HepG2 (cell line): ENCODE results near the gene DDTL. TPM values are rescaled to one million over a fixed set of nuclear protein-coding genes. Genes with fewer than 3 reads are reported as not detected.

ENCODE experiments used
- AGO2 ChIP-seq: fragments of 200-400 bp; formaldehyde crosslinking; optimal IDR thresholded peaks from 2 replicates; pipeline ENCODE3; 2017; ENCODE audit warnings: mild to moderate bottlenecking, low read depth, low read length, moderate library complexity
- HNRNPL ChIP-seq: fragments of 200-400 bp; formaldehyde crosslinking; IDR thresholded peaks from 2 replicates; pipeline ENCODE4 v1.6.1; 2017; ENCODE audit warnings: mild to moderate bottlenecking, low read depth, low read length
- JUNB ChIP-seq: sonication (generic); formaldehyde crosslinking; IDR thresholded peaks from 2 replicates; pipeline ENCODE4 v1.8.0; 2022; ENCODE audit warnings: missing genetic modification reagents, mild to moderate bottlenecking, borderline replicate concordance
- KLF13 ChIP-seq: sonication (generic); formaldehyde crosslinking; IDR thresholded peaks from 2 replicates; pipeline ENCODE4 v1.4.0; 2020; ENCODE audit warnings: mild to moderate bottlenecking, missing genetic modification reagents
- NFIB ChIP-seq: sonication (generic); formaldehyde crosslinking; IDR thresholded peaks from 2 replicates; pipeline ENCODE4 v1.9.0; 2021; ENCODE audit warnings: missing genetic modification reagents, mild to moderate bottlenecking, borderline replicate concordance
- PHF5A ChIP-seq: IDR thresholded peaks from one replicate; pipeline ENCODE4 v1.6.1; 2018; ENCODE audit warnings: low read depth, missing genetic modification reagents; ENCODE audit not compliant: unreplicated experiment
- SALL2 ChIP-seq: sonication (generic); formaldehyde crosslinking; IDR thresholded peaks from 2 replicates; pipeline ENCODE4 v1.8.1; 2023; ENCODE audit warnings: mild to moderate bottlenecking, missing genetic modification reagents, inconsistent platforms
- SRY ChIP-seq: sonication (generic); formaldehyde crosslinking; IDR thresholded peaks from 2 replicates; pipeline ENCODE4 v1.8.0; 2022; ENCODE audit warnings: mild to moderate bottlenecking, missing genetic modification reagents
- ZNF224 ChIP-seq: sonication (generic); formaldehyde crosslinking; IDR thresholded peaks from 2 replicates; pipeline ENCODE4 v1.5.0; 2020; ENCODE audit warnings: mild to moderate bottlenecking, missing genetic modification reagents
- ZNF235 ChIP-seq: sonication (generic); formaldehyde crosslinking; IDR thresholded peaks from 2 replicates; pipeline ENCODE4 v1.8.1; 2023; ENCODE audit warnings: mild to moderate bottlenecking, missing genetic modification reagents, borderline replicate concordance
- ZNF329 ChIP-seq: sonication (generic); formaldehyde crosslinking; IDR thresholded peaks from 2 replicates; pipeline ENCODE4 v1.9.0; 2021; ENCODE audit warnings: low read depth, mild to moderate bottlenecking, missing genetic modification reagents
- ZNF460 ChIP-seq: sonication (generic); formaldehyde crosslinking; IDR thresholded peaks from 2 replicates; pipeline ENCODE4 v1.5.1; 2020; ENCODE audit warnings: missing genetic modification reagents, mild to moderate bottlenecking, borderline replicate concordance
- ZNF609 ChIP-seq: sonication (generic); formaldehyde crosslinking; IDR thresholded peaks from 2 replicates; pipeline ENCODE4 v1.4.0; 2020; ENCODE audit warnings: mild to moderate bottlenecking, missing genetic modification reagents, borderline replicate concordance
- polyA plus RNA-seq, 8 experiments: library from polyadenylated mRNA; depleted of rRNA in 3 of 8; stranded (reverse) in 7 of 8; unstranded in 1 of 8; fragments of >200 nt; fragmentation: Illumina TruSeq in 4 of 8; extraction: Trizol in 4 of 8; gene quantifications; 2 replicates each; pipeline versions ENCODE4 v1.2.1 to v1.2.3, GENCODE V29; 2011 to 2016; ENCODE audit warnings: low read depth in 4 of 8, missing spikeins in 1 of 8, mixed read lengths in 1 of 8; ENCODE audit not compliant: insufficient read depth in 1 of 8
- total RNA-seq, 5 experiments: library from RNA; depleted of rRNA; stranded (reverse); fragments of >200 nt; fragmentation: Illumina TruSeq; extraction: Trizol; gene quantifications; 2 replicates each; pipeline ENCODE4 v1.2.3, GENCODE V29; 2016; ENCODE audit warnings: low read depth in 1 of 5
- TF ChIP-seq, protein P1 (sequence below): sonication (generic); formaldehyde crosslinking; conservative IDR thresholded peaks from 2 replicates; pipeline ENCODE4 v1.4.0; 2020; ENCODE audit warnings: missing genetic modification reagents
- TF ChIP-seq, protein P2 (sequence below): sonication (generic); formaldehyde crosslinking; IDR thresholded peaks from 2 replicates; pipeline ENCODE4 v1.4.0; 2020; ENCODE audit warnings: missing genetic modification reagents
- TF ChIP-seq, protein P3 (sequence below): sonication (generic); formaldehyde crosslinking; IDR thresholded peaks from 2 replicates; pipeline ENCODE4 v1.9.0; 2022; ENCODE audit warnings: missing genetic modification reagents, mild to moderate bottlenecking, borderline replicate concordance

DDTL gene
- total and polyA plus RNA-seq, 2 of the 13 experiments (the other 11 are each of a cell fraction or from before 2014, with no cell fraction given) = 0.31 TPM; not detected in 1

GRCh38 chr22:24007253-24008021, 40.7 kb downstream of the DDTL start (continued):
- TF ChIP-seq ZNF609 (CRISPR knock-in tag) (peak; percentile 29; the same call in 1 of the 2 replicates), ZNF460 (CRISPR knock-in tag) (no peak), KLF13 (CRISPR knock-in tag) (no peak), SALL2 (CRISPR knock-in tag) (peak; percentile 69; the same call in 1 of the 2 replicates), ZNF235 (CRISPR knock-in tag) (no peak), ZNF329 (CRISPR knock-in tag) (0 out of 2 replicates have a peak, but pooled peaks have one; percentile 12), PHF5A (CRISPR knock-in tag) (no peak), ZNF224 (CRISPR knock-in tag) (0 out of 2 replicates have a peak, but pooled peaks have one; percentile 40), SRY (0 out of 2 replicates have a peak, but pooled peaks have one; percentile 61), NFIB (CRISPR knock-in tag) (0 out of 2 replicates have a peak, but pooled peaks have one; percentile 24), JUNB (CRISPR knock-in tag) (0 out of 2 replicates have a peak, but pooled peaks have one; percentile 28), AGO2 (peak; percentile 55), HNRNPL (0 out of 2 replicates have a peak, but pooled peaks have one; percentile 7)
- TF ChIP-seq, protein P1, sequence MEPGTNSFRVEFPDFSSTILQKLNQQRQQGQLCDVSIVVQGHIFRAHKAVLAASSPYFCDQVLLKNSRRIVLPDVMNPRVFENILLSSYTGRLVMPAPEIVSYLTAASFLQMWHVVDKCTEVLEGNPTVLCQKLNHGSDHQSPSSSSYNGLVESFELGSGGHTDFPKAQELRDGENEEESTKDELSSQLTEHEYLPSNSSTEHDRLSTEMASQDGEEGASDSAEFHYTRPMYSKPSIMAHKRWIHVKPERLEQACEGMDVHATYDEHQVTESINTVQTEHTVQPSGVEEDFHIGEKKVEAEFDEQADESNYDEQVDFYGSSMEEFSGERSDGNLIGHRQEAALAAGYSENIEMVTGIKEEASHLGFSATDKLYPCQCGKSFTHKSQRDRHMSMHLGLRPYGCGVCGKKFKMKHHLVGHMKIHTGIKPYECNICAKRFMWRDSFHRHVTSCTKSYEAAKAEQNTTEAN (CRISPR knock-in tag) = no peak
- TF ChIP-seq, protein P2, sequence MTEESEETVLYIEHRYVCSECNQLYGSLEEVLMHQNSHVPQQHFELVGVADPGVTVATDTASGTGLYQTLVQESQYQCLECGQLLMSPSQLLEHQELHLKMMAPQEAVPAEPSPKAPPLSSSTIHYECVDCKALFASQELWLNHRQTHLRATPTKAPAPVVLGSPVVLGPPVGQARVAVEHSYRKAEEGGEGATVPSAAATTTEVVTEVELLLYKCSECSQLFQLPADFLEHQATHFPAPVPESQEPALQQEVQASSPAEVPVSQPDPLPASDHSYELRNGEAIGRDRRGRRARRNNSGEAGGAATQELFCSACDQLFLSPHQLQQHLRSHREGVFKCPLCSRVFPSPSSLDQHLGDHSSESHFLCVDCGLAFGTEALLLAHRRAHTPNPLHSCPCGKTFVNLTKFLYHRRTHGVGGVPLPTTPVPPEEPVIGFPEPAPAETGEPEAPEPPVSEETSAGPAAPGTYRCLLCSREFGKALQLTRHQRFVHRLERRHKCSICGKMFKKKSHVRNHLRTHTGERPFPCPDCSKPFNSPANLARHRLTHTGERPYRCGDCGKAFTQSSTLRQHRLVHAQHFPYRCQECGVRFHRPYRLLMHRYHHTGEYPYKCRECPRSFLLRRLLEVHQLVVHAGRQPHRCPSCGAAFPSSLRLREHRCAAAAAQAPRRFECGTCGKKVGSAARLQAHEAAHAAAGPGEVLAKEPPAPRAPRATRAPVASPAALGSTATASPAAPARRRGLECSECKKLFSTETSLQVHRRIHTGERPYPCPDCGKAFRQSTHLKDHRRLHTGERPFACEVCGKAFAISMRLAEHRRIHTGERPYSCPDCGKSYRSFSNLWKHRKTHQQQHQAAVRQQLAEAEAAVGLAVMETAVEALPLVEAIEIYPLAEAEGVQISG (CRISPR knock-in tag) = no peak
- TF ChIP-seq, protein P3, sequence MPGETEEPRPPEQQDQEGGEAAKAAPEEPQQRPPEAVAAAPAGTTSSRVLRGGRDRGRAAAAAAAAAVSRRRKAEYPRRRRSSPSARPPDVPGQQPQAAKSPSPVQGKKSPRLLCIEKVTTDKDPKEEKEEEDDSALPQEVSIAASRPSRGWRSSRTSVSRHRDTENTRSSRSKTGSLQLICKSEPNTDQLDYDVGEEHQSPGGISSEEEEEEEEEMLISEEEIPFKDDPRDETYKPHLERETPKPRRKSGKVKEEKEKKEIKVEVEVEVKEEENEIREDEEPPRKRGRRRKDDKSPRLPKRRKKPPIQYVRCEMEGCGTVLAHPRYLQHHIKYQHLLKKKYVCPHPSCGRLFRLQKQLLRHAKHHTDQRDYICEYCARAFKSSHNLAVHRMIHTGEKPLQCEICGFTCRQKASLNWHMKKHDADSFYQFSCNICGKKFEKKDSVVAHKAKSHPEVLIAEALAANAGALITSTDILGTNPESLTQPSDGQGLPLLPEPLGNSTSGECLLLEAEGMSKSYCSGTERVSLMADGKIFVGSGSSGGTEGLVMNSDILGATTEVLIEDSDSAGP (CRISPR knock-in tag) = 0 out of 2 replicates have a peak, but pooled peaks have one; percentile 12
